ENCODE data around the gene MRPL21.

MRPL21 gene

GRCh38 chr11:68932358-68932757 is 28.7 kb upstream of the MRPL21 start:
- ChIA-PET POLR2A (ENCODE audit: low non-redundant PET) (no interaction called here), CTCF (no interaction called here)
- DNase-seq (ENCODE audit: low spot score), result no peak
- 0 out of 2 replicates have a peak overlapping the region, but pooled peaks have one; percentile 2 for H3K27ac ChIP-seq
- TF ChIP-seq CTCF (conservative IDR thresholded peaks at IDR 0.05; ENCODE audit: low read depth), result no peak

GRCh38 chr11:68931911-68932310 is 28.3 kb upstream of the MRPL21 start:
- ChIA-PET POLR2A (ENCODE audit: low non-redundant PET) (no interaction called here), CTCF (no interaction called here)
- no peak overlapping the region for H3K27ac ChIP-seq
- no peak for DNase-seq (ENCODE audit: low spot score)
- TF ChIP-seq CTCF (conservative IDR thresholded peaks at IDR 0.05; ENCODE audit: low read depth), result no peak

GRCh38 chr11:68930991-68931855 is 27.6 kb upstream of the MRPL21 start:
- ChIA-PET POLR2A (ENCODE audit: low non-redundant PET) (no interaction called here), CTCF (no interaction called here)
- DNase-seq (ENCODE audit: low spot score), result no peak
- TF ChIP-seq CTCF (conservative IDR thresholded peaks at IDR 0.05; ENCODE audit: low read depth), result no peak
- H3K27ac ChIP-seq, result no peak overlapping the region

- no peak for DNase-seq (ENCODE audit: low spot score)
- TF ChIP-seq CTCF (conservative IDR thresholded peaks at IDR 0.05; ENCODE audit: low read depth), result no peak
- no peak overlapping the region for H3K27ac ChIP-seq
- CTCF ChIA-PET, result interaction anchor here (0.6 kb wide), 1 partner anchor 614 kb away, joined by 3 read pairs; no protein-coding TSS in a partner anchor
- POLR2A ChIA-PET (ENCODE audit: low non-redundant PET), result no interaction called here
These were observed 26.3 kb upstream of the MRPL21 start for GRCh38 chr11:68929706-68930570.

- TF ChIP-seq CTCF (conservative IDR thresholded peaks at IDR 0.05; ENCODE audit: low read depth), result no peak
- POLR2A ChIA-PET (ENCODE audit: low non-redundant PET), result no interaction called here
These were observed 25.5 kb upstream of the MRPL21 start for GRCh38 chr11:68929135-68929534.

GRCh38 chr11:68928136-68928880 is 24.7 kb upstream of the MRPL21 start:
- ChIA-PET CTCF (no interaction called here), POLR2A (ENCODE audit: low non-redundant PET) (no interaction called here)
- H3K27ac ChIP-seq, result no peak overlapping the region
- no peak for DNase-seq (ENCODE audit: low spot score)
- TF ChIP-seq CTCF (conservative IDR thresholded peaks at IDR 0.05; ENCODE audit: low read depth), result no peak

More at GRCh38 chr11:68929135-68929534, 25.5 kb upstream of the MRPL21 start:
- CTCF ChIA-PET, result no interaction called here
- DNase-seq (ENCODE audit: low spot score), result no peak
- no peak overlapping the region for H3K27ac ChIP-seq

Measured in RWPE1 (cell line).